Esophagus squamous epithelium (tissue), 4 donors: ENCODE measurements around the gene CCDC102A.

Experiments
- POLR2A ChIP-seq, 4 donors: fragments of 450-650 bp; IDR thresholded peaks; one replicate each; pipeline ENCODE4 v1.6.1; 2017; ENCODE audit warnings: antibody characterized with exemption in 4 of 4, mild to moderate bottlenecking in 4 of 4, moderate library complexity in 3 of 4
- TF ChIP-seq, protein P1 (sequence below), 6 experiments: fragments of 450-650 bp in 4 of 6; fragments of 200-600 bp in 2 of 6; sonication (generic) in 2 of 6; IDR thresholded peaks; one replicate each; pipeline ENCODE4 v1.5.1; 2016 to 2019; ENCODE audit warnings: antibody characterized with exemption in 6 of 6, mild to moderate bottlenecking in 4 of 6, moderate library complexity in 4 of 6

DNA sequence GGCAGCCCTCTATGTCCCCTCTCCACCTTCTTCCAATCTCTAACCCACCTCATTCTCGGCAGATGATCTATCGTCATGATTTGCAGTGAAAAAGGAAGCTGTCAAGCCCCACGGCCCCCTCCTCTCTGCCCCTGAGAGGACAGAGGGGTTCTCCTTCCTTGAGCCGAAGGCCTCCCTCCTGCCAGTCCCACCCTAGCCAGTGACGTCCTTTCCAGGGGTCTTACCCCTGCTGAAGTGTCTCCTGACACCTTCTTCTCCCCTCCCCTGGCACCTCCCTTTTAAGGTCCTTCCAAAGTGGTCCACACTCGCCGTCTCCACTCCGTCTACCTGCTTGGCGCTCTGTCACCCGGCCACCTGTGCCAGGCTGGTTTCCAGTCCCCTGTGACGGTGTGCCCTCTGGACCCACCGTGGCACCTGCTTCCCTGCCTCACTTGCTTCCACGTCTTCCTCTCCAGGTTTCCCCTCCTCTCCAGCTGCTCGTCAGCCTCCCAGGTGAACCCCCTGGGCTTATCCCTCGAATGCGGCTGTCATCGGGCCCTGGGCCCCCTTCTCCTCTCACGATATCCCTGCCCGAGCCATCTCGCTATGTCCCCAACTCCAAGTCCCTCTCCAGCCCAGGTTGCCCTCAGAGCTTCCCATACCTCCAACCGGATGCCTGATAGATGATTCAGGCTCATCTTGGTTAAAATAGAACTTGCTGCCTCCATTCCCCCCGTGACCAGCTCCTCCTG is 5.7 kb downstream of the CCDC102A start:
- TF ChIP-seq, protein P1, sequence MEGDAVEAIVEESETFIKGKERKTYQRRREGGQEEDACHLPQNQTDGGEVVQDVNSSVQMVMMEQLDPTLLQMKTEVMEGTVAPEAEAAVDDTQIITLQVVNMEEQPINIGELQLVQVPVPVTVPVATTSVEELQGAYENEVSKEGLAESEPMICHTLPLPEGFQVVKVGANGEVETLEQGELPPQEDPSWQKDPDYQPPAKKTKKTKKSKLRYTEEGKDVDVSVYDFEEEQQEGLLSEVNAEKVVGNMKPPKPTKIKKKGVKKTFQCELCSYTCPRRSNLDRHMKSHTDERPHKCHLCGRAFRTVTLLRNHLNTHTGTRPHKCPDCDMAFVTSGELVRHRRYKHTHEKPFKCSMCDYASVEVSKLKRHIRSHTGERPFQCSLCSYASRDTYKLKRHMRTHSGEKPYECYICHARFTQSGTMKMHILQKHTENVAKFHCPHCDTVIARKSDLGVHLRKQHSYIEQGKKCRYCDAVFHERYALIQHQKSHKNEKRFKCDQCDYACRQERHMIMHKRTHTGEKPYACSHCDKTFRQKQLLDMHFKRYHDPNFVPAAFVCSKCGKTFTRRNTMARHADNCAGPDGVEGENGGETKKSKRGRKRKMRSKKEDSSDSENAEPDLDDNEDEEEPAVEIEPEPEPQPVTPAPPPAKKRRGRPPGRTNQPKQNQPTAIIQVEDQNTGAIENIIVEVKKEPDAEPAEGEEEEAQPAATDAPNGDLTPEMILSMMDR (IDR thresholded peaks at IDR 0.05): no peak
- no peak for TF ChIP-seq POLR2A (IDR thresholded peaks at IDR 0.05)
